GM19099 (cell line): Measurements from ENCODE around the gene SHFL.

Source experiments
- POLR2A ChIP-seq: IDR thresholded peaks from 3 replicates; pipeline ENCODE4 v1.6.1; 2011; ENCODE audit warnings: low read depth; ENCODE audit not compliant: insufficient read length; ENCODE audit errors: extremely low read depth

The SHFL gene

DNA sequence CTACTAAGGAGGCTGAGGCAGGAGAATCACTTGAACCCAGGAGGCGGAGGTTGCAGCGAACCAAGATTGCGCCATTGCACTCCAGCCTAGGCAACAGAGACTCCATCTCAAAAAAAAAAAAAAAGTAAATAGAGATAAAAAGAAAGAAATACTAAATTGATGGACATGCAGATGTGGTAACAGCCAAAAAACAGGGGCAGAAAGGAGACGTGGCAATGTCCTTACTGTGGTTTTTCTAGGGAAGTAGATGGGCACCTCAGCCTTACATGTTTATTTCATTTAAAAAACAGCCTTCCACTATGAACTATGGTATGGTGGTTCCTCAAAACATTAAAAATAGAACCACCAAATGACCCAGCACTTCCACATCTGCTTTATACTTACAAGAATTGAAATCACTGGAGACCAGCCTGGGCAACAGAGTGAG lies 40.1 kb downstream of the SHFL start:
- TF ChIP-seq POLR2A = no peak

- no peak for TF ChIP-seq POLR2A
These were observed 46.8 kb downstream of the SHFL start for GRCh38 chr19:10132905-10133304.

DNA sequence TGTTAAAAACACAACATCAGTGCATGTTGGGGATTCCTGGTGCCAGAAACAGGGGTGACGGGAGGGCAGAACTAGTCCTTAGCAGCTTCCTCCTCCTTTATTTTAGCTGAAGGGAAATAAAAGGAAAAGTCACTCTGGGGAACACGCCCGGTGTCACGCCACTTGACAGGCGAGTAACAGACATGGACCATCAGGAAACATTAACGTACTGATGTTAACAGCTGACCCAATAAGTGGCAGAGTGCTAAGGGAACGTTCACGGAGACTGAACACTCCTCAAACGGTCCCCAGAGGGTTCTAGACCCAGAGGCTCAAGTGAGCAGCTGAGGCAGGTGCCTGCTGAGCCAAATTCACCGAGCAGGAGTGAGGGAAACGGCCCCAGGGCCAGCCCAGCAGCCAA lies 47.5 kb downstream of the SHFL start:
- TF ChIP-seq POLR2A = no peak

- no peak for TF ChIP-seq POLR2A
These were observed 47.9 kb downstream of the SHFL start for GRCh38 chr19:10134040-10134439.

- no peak for TF ChIP-seq POLR2A
These were observed 49.6 kb downstream of the SHFL start for GRCh38 chr19:10135551-10136334.

- TF ChIP-seq POLR2A = no peak
These were observed 50.8 kb downstream of the SHFL start for GRCh38 chr19:10136936-10137335.

DNA sequence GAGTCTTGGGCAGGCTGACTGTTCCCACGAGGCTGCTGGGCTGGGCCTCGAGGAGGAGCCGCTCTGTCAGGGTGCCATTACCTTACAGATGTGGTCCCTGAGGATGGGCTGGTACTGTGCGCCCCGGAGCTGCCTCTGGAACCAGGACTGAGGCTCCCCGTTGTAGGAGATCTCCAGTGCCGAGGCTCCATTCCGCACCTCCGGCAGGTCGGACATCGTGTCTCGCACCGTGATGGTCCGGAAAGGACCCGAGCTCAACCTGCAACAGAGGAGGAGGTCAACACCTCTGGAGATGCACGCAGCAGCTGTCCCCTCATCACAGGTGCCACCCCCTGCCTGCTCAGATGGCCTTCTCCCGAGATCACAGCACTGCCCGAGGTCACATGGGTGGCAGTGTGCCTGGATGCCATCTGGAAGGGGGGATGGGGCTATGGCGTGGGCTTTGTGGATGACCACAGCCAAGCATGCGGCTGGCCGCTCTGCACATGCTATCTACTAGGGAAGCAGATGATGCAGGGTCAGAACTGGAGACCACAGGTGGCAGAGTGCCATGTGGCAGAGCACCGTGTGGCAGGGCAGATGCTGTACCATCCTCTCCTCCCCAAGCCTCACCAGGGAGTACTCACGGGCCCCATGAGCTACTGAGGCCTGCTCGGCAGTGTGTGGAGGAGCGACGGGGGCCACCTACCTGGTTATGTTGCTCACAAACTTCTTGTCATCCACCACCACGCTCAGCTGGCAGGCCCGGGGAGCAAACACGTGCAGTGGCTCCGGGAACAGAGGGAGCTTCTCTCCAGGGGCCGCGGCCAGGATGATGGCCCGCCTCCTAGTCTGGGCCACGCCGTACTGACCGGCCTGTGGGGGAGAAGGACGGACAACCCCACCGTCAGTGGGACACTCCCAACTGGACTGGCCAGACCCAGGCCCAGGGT lies 51.9 kb downstream of the SHFL start:
- TF ChIP-seq POLR2A = no peak

DNA sequence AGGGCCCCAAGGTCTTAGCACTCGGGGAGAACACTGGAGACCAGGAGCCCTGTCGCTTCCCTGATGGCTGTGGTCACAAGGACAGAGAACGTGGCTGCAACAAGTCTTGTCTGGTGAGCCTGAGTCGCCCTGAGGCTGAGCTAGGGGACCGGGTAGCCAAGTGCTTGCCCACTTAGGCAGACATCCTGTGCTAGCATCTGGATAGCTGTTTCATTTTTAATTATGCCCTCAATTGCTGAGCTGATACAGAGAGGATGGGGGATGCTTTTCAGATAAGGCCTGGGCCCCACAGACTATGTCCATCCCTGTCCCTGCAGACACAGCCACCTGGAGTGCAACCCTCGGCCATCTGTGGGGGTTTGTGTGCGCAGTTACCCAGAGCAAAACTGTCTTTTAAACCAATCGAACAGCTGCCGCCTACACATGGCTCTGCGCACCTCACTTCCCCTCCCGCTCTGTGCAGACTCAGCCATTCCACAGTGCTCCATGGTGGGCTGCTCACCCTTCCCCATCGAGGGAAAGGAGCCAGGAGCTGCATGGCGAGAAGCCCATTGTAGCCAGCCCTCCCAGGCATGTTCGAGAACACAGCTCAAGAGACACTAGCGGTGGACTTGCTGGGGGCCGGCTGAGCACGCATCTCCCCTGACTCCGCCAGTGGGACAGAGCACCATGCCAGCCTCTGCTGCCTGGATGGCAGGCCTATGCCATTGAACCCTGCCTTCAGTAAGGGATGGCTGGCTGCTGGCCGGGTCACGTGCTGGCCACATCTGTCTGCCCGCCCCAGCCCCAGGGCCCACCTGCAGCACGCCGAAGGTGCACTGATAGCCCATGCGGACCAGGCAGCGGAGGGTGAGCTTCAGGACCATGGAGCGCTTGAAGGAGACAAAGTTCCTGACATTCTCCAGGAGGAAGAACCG lies 53.0 kb downstream of the SHFL start:
- TF ChIP-seq POLR2A = no peak

DNA sequence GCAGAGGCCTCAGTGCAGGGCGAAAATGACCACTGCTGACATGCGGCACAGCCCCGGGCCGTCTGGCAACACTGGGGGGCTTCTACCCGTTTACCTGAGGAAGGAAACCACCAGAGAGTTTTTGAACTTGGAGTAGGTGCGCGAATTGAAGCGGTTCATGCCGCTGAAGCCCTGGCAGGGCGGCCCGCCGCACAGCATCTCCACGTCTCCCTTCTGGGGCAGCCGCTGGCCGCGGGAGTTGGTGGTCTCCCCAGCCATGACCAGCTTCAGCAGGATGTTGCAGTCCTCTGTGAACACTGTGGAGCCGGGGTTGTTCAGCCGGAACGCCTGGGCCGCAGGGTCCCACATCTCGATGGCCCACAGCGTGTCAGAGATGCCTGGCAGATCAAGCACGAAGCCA lies 53.8 kb downstream of the SHFL start:
- TF ChIP-seq POLR2A = no peak

DNA sequence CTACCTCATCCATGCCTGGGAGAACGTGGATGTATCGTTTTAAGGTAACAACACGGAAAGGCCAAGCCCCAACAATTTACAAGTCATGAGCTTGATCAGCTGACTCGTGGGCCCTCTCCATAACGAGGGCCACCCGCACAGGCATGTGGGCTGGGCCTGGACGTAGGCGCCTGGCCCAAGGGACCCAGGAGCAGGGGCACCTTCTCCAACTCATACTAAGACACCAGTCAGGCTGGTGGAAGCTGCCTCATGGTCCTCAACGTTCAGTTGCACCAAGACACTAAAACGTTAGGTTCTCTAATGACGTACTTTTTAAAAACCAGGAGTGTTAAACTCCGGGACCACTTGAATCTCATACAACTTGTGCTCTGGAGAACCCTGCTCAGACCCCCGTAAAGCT lies 55.4 kb downstream of the SHFL start:
- no peak for TF ChIP-seq POLR2A

DNA sequence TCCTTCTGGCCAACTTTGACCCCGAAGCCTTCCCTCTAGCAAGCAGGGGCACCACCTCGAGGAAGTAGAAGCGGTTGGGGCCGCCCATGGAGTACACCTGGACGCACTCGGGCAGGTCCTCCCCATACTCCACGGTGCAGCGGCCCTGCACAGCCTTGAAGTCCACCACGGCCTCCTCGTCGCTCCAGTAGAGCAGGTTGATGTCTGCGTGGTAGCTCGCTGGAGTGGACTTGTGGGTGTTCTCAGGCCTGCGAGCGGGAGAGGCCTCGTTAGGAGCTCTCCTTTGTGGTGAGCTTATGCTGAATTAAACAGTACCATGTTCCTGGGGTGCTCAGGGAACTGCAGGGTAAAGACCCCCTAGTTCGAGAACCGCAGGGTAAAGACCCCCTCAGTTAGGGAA lies 55.9 kb downstream of the SHFL start:
- TF ChIP-seq POLR2A = no peak
